GM21447 (cell line): ENCODE data around the gene GGACT.

Source experiments
- ATAC-seq: cut with Tn5 transposase; IDR thresholded peaks from one replicate; pipeline ENCODE4 v1.9.1; 2021; ENCODE audit not compliant: unreplicated experiment

GGACT gene

DNA sequence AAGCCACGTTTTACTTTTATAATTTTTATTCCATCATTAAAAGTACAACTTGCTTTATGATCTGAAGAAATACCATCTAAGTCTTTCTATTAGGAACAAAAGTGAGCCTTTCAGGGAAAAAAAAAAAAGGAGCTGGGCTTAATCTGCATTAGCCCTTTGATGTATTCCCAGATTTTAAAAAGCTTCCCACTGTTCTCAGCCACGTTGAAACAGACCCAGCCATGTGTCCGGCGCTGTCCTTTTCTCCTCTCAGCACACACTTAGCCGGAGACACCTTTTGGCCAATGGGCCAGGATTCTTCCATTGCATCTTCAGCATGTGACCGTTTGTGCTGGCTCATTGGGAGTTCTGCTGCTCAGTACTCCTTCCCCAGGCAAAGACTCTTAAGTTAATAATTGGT lies 105.5 kb downstream of the GGACT start:
- no peak for ATAC-seq

DNA sequence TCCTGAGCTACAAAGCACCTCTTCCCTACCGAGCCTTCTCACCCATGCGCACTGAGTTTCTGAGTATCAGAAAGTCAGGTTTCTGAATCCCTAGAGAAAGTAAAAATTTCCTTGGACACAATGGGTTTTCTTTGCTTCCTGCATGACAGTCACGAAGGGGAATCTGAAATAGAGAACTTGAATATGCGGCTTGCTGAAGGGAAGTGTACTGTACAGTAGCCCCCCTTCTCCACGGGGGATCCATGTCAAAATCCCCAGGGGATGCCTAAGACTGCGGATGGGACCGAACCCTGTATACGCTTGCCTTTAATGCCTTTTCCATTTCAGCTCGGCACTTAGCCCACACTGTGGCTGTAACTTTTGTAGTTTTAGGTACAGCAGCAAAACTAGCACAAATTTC lies 107.9 kb downstream of the GGACT start:
- ATAC-seq, result no peak
